Activated CD4-positive, alpha-beta T cell treated with anti-CD3 and anti-CD28 coated beads, Interleukin-2, amount 10 ng/mL, durations not matched to agents 7 days and 5 days (primary cell): ENCODE measurements around the gene SPRYD4. TPM values are rescaled to one million over a fixed set of nuclear protein-coding genes. Genes with fewer than 3 reads are reported as not detected.
"Not testable (repeated sequence)": the region's sequence is repeated elsewhere in the genome, so short reads cannot be mapped to it uniquely, and the experiment has no call there.

Experiments used
- CTCF ChIA-PET: fragments of 350-600 bp; sonication (Branson Sonifier 250); formaldehyde crosslinking; loops from one replicate; lab custom pipeline; 2021; ENCODE audit warnings: antibody characterized with exemption; lab: Charles Lee
- POLR2A ChIA-PET: fragments of 350-600 bp; sonication (Branson Sonifier 250); formaldehyde crosslinking; loops from one replicate; lab custom pipeline; 2021; ENCODE audit warnings: antibody characterized with exemption; lab: Charles Lee
- DNase-seq: peaks from one replicate; pipeline ENCODE4 v3.0.0-alpha.2; 2020
- H3K27ac Mint-ChIP-seq: one replicate; pipeline ENCODE4 v1.8.0; 2021; ENCODE audit warnings: mild to moderate bottlenecking, moderate library complexity, mixed read lengths
- H3K27me3 Mint-ChIP-seq: one replicate; pipeline ENCODE4 v1.8.0; 2021; ENCODE audit warnings: mixed read lengths
- H3K36me3 Mint-ChIP-seq: one replicate; pipeline ENCODE4 v1.8.0; 2021; ENCODE audit warnings: low read depth, mixed read lengths
- H3K4me1 Mint-ChIP-seq: one replicate; pipeline ENCODE4 v1.8.0; 2021; ENCODE audit warnings: mixed read lengths
- H3K4me3 Mint-ChIP-seq: one replicate; pipeline ENCODE4 v1.8.0; 2021; ENCODE audit warnings: mild to moderate bottlenecking, moderate library complexity, mixed read lengths
- H3K9me3 Mint-ChIP-seq: one replicate; pipeline ENCODE4 v1.8.0; 2021; ENCODE audit warnings: mixed read lengths
- total RNA-seq, 2 experiments: library from RNA; stranded (reverse); gene quantifications; one replicate each; pipeline ENCODE4 v1.2.3, GENCODE V29; 2021

The SPRYD4 gene
- total RNA-seq = 1 to 10 TPM; 3.8 to 3.9 TPM

- Mint-ChIP-seq H3K27ac (peak within 1 kb of the TSS; percentile 98), H3K4me3 (peak within 1 kb of the TSS; percentile 88), H3K9me3 (no peaks in the 10 kb centered on the region), H3K36me3 (peaks cover 4% of the 10 kb centered on the region), H3K4me1 (peaks cover 30% of the 10 kb centered on the region), H3K27me3 (no peaks in the 10 kb centered on the region)
- ChIA-PET CTCF (interaction anchor here (1.5 to 1.8 kb wide), 3 partner anchors 10 to 153 kb away, joined by 3 to 6 read pairs (median 6); partner anchors contain the start of gene CNPY2), POLR2A (interaction anchor here (0.6 kb wide), 1 partner anchor 117 kb away, joined by 4 read pairs; no protein-coding TSS in a partner anchor)
- peak; percentile 95 for DNase-seq
These were observed at the start of gene SPRYD4 for GRCh38 chr12:56468216-56469006. Gene SPRYD4 (plus strand): TSS chr12:56468578. CDS start chr12:56468592, 14 bp downstream.

GRCh38 chr12:56420411-56420810, 48.0 kb upstream of the SPRYD4 start:
- DNase-seq = no peak
- ChIA-PET POLR2A (no interaction called here), CTCF (no interaction called here)
- Mint-ChIP-seq H3K4me3 (no peak overlapping the region), H3K4me1 (peaks cover 5% of the 10 kb centered on the region), H3K9me3 (no peaks in the 10 kb centered on the region), H3K27ac (no peak overlapping the region), H3K36me3 (peaks cover 39% of the 10 kb centered on the region), H3K27me3 (no peaks in the 10 kb centered on the region)

- Mint-ChIP-seq H3K27me3 (no peaks in the 10 kb centered on the region), H3K4me3 (no peak overlapping the region), H3K4me1 (peaks cover 7% of the 10 kb centered on the region), H3K36me3 (peaks cover 46% of the 10 kb centered on the region), H3K27ac (peak overlapping the region; percentile 56), H3K9me3 (no peaks in the 10 kb centered on the region)
- DNase-seq = no peak
- ChIA-PET CTCF (interaction anchor here (0.6 to 1.4 kb wide), 7 partner anchors 11 to 364 kb away, joined by 3 to 5 read pairs (median 3); partner anchors contain the start of gene ANKRD52), POLR2A (no interaction called here)
These were observed 43.2 kb upstream of the SPRYD4 start for GRCh38 chr12:56425193-56425592.

- peaks cover 42% of the 10 kb centered on the region for H3K36me3 Mint-ChIP-seq
- no peak overlapping the region for H3K27ac Mint-ChIP-seq
- peaks cover 7% of the 10 kb centered on the region for H3K4me1 Mint-ChIP-seq
- H3K9me3 Mint-ChIP-seq = no peaks in the 10 kb centered on the region
- H3K4me3 Mint-ChIP-seq = no peak overlapping the region
- ChIA-PET CTCF (interaction anchor here (0.6 to 1.2 kb wide), 5 partner anchors 12 to 309 kb away, joined by 3 to 6 read pairs (median 5); partner anchors contain the start of gene ANKRD52), POLR2A (interaction anchor here (0.6 kb wide), 1 partner anchor 28 kb away, joined by 8 read pairs; no protein-coding TSS in a partner anchor)
- H3K27me3 Mint-ChIP-seq = no peaks in the 10 kb centered on the region
- DNase-seq = no peak
These were observed 42.4 kb upstream of the SPRYD4 start for GRCh38 chr12:56425940-56426438.

- ChIA-PET POLR2A (no interaction called here), CTCF (no interaction called here)
- no peaks in the 10 kb centered on the region for H3K9me3 Mint-ChIP-seq
- no peak overlapping the region for H3K4me3 Mint-ChIP-seq
- H3K36me3 Mint-ChIP-seq = peaks cover 46% of the 10 kb centered on the region
- peak overlapping the region; percentile 52 for H3K27ac Mint-ChIP-seq
- H3K4me1 Mint-ChIP-seq = no peaks in the 10 kb centered on the region
- no peaks in the 10 kb centered on the region for H3K27me3 Mint-ChIP-seq
- DNase-seq = no peak
These were observed 37.1 kb upstream of the SPRYD4 start for GRCh38 chr12:56431288-56431687.

GRCh38 chr12:56431850-56432249, 36.5 kb upstream of the SPRYD4 start:
- ChIA-PET POLR2A (no interaction called here), CTCF (interaction anchor here (1.3 kb wide), 1 partner anchor 50 kb away, joined by 3 read pairs; no protein-coding TSS in a partner anchor)
- peaks cover 44% of the 10 kb centered on the region for H3K36me3 Mint-ChIP-seq
- no peaks in the 10 kb centered on the region for H3K27me3 Mint-ChIP-seq
- no peak for DNase-seq
- no peaks in the 10 kb centered on the region for H3K9me3 Mint-ChIP-seq
- H3K4me3 Mint-ChIP-seq = no peak overlapping the region
- H3K27ac Mint-ChIP-seq = no peak overlapping the region
- no peaks in the 10 kb centered on the region for H3K4me1 Mint-ChIP-seq

GRCh38 chr12:56434828-56435227, 33.5 kb upstream of the SPRYD4 start:
- POLR2A ChIA-PET = no interaction called here
- Mint-ChIP-seq H3K27me3 (no peaks in the 10 kb centered on the region), H3K4me1 (peaks cover 2% of the 10 kb centered on the region), H3K27ac (no peak overlapping the region), H3K9me3 (no peaks in the 10 kb centered on the region), H3K36me3 (peaks cover 23% of the 10 kb centered on the region), H3K4me3 (no peak overlapping the region)
- no peak for DNase-seq
- CTCF ChIA-PET = interaction anchor here (1.0 to 1.4 kb wide), 2 partner anchors 12 to 246 kb away, joined by 3 to 5 read pairs; partner anchors contain the start of gene SMARCC2

GRCh38 chr12:56437430-56438176, 30.8 kb upstream of the SPRYD4 start:
- H3K36me3 Mint-ChIP-seq = peaks cover 17% of the 10 kb centered on the region
- ChIA-PET CTCF (interaction anchor here (1.4 kb wide), 1 partner anchor 79 kb away, joined by 3 read pairs; no protein-coding TSS in a partner anchor), POLR2A (interaction anchor here (0.7 kb wide), 1 partner anchor 93 kb away, joined by 4 read pairs; no protein-coding TSS in a partner anchor)
- H3K9me3 Mint-ChIP-seq = no peaks in the 10 kb centered on the region
- no peak overlapping the region for H3K27ac Mint-ChIP-seq
- H3K4me1 Mint-ChIP-seq = peaks cover 6% of the 10 kb centered on the region
- DNase-seq = no peak
- no peaks in the 10 kb centered on the region for H3K27me3 Mint-ChIP-seq
- no peak overlapping the region for H3K4me3 Mint-ChIP-seq

- H3K27me3 Mint-ChIP-seq, POLR2A ChIA-PET, H3K4me3 Mint-ChIP-seq, H3K27ac Mint-ChIP-seq, H3K9me3 Mint-ChIP-seq, CTCF ChIA-PET, DNase-seq: not testable (repeated sequence)
- H3K4me1 Mint-ChIP-seq = peaks cover 35% of the 10 kb centered on the region
- peaks cover 36% of the 10 kb centered on the region for H3K36me3 Mint-ChIP-seq
These were observed 25.2 kb upstream of the SPRYD4 start for GRCh38 chr12:56443208-56443607.

- Mint-ChIP-seq H3K36me3 (peaks cover 21% of the 10 kb centered on the region), H3K4me1 (peaks cover 37% of the 10 kb centered on the region), H3K4me3 (peak within 1 kb of the TSS; percentile 86), H3K27ac (peak within 1 kb of the TSS; percentile 89), H3K9me3 (peaks cover 3% of the 10 kb centered on the region), H3K27me3 (no peaks in the 10 kb centered on the region)
- ChIA-PET CTCF (interaction anchor here (1.0 to 4.5 kb wide), 7 partner anchors 9 to 298 kb away, joined by 3 to 38 read pairs (median 4); partner anchors contain the start of genes SMARCC2 and STAT2), POLR2A (interaction anchor here (0.5 to 0.7 kb wide), 4 partner anchors 72 to 519 kb away, joined by 3 to 9 read pairs (median 4); partner anchors contain the start of gene RAB5B)
- DNase-seq = peak; percentile 88
These were observed 19.3 kb upstream of the SPRYD4 start, which contains the start of gene TIMELESS for GRCh38 chr12:56448860-56449621. Gene TIMELESS (minus strand): TSS chr12:56449426. CDS start chr12:56434170, 15,256 bp downstream.

GRCh38 chr12:56449622-56449984, 18.8 kb upstream of the SPRYD4 start:
- no peak for DNase-seq
- ChIA-PET POLR2A (interaction anchor here (0.6 to 0.7 kb wide), 2 partner anchors 476 to 520 kb away, joined by 3 read pairs; partner anchors contain the start of gene RAB5B), CTCF (interaction anchor here (1.0 to 4.5 kb wide), 4 partner anchors 13 to 298 kb away, joined by 3 to 38 read pairs (median 6); partner anchors contain the start of gene SMARCC2)
- no peaks in the 10 kb centered on the region for H3K27me3 Mint-ChIP-seq
- H3K9me3 Mint-ChIP-seq = no peaks in the 10 kb centered on the region
- H3K4me1 Mint-ChIP-seq = peaks cover 33% of the 10 kb centered on the region
- H3K27ac Mint-ChIP-seq = peak overlapping the region; percentile 89
- peaks cover 17% of the 10 kb centered on the region for H3K36me3 Mint-ChIP-seq
- peak overlapping the region; percentile 86 for H3K4me3 Mint-ChIP-seq
